Keratinocyte (primary cell): ENCODE measurements around the gene DLG2.

Source experiments
- CTCF ChIP-seq, 3 experiments: IDR thresholded peaks in 1 of 3; conservative IDR thresholded peaks in 1 of 3; optimal IDR thresholded peaks in 1 of 3; 2 replicates in 2 of 3; 3 replicates in 1 of 3; pipeline versions ENCODE3 to v1.5.1; 2011; ENCODE audit warnings: low read length in 3 of 3, mild to moderate bottlenecking in 3 of 3, moderate library complexity in 2 of 3, control low read depth in 1 of 3, inconsistent platforms in 1 of 3; ENCODE audit not compliant: insufficient read depth in 2 of 3; ENCODE audit errors: extremely low read depth in 1 of 3
- EZH2 ChIP-seq: IDR thresholded peaks from one replicate; pipeline ENCODE4 v1.6.1; 2012; ENCODE audit warnings: inconsistent platforms, mild to moderate bottlenecking, low read length, moderate library complexity

- TF ChIP-seq EZH2 (no peak), CTCF (optimal IDR thresholded peaks at IDR 0.05 in 1 of 3, IDR thresholded peaks at IDR 0.05 in 1 of 3, conservative IDR thresholded peaks at IDR 0.05 in 1 of 3; ENCODE audit: extremely low read depth in 1 of 3, insufficient read depth in 2 of 3, low read length in 3 of 3) (no peak)
Observed at GRCh38 chr11:84297570-84297969, 1329.6 kb downstream of the DLG2 start.
